Chondrocyte (in vitro differentiated cells): ENCODE data around the gene TMEM119. TPM values are rescaled to one million over a fixed set of nuclear protein-coding genes. Genes with fewer than 3 reads are reported as not detected.

Source experiments
- DNase-seq: peaks from one replicate; pipeline ENCODE4 v3.0.0; 2021; ENCODE audit warnings: mixed read lengths, low spot score
- H3K27ac Mint-ChIP-seq: one replicate; pipeline ENCODE4 v1.8.0; 2021; ENCODE audit warnings: mild to moderate bottlenecking, moderate library complexity, mixed read lengths; ENCODE audit not compliant: unreplicated experiment
- H3K27me3 Mint-ChIP-seq: 2 replicates; pipeline ENCODE4 v1.8.0; 2021; ENCODE audit warnings: low read depth, mixed read lengths
- H3K36me3 Mint-ChIP-seq: 2 replicates; pipeline ENCODE4 v1.8.0; 2021; ENCODE audit warnings: low read depth, mixed read lengths
- H3K4me1 Mint-ChIP-seq: 2 replicates; pipeline ENCODE4 v1.8.0; 2021; ENCODE audit warnings: low read depth, mild to moderate bottlenecking, mixed read lengths
- H3K4me3 Mint-ChIP-seq: one replicate; pipeline ENCODE4 v1.8.0; 2021; ENCODE audit warnings: mild to moderate bottlenecking, moderate library complexity, mixed read lengths; ENCODE audit not compliant: unreplicated experiment
- H3K9me3 Mint-ChIP-seq: 2 replicates; pipeline ENCODE4 v1.8.0; 2021; ENCODE audit warnings: low read depth, mixed read lengths
- CTCF ChIP-seq: fragments of 200-600 bp; sonication (generic); IDR thresholded peaks from 2 replicates; pipeline ENCODE4 v1.5.0; 2021; ENCODE audit warnings: antibody characterized with exemption, mild to moderate bottlenecking, moderate library complexity
- microRNA-seq: library from miRNA; unstranded; fragments of <30 nt; microRNA quantifications from one replicate; pipeline ENCODE4 v1.2.0, GENCODE V29; 2020; ENCODE audit warnings: borderline number of aligned reads
- total RNA-seq: library from RNA; stranded (reverse); gene quantifications from 3 replicates; pipeline ENCODE4 v1.2.1, GENCODE V29; 2021

Gene TMEM119
- total RNA-seq, 1 donor from 2014 or later = 48.3 TPM

- Mint-ChIP-seq H3K9me3 (no peaks in the 10 kb centered on the region), H3K4me1 (peaks cover 27% of the 10 kb centered on the region), H3K27me3 (no peaks in the 10 kb centered on the region), H3K36me3 (peaks cover 17% of the 10 kb centered on the region), H3K27ac (no peak overlapping the region), H3K4me3 (no peak overlapping the region)
- no peak for TF ChIP-seq CTCF
- DNase-seq = no peak
Measured at GRCh38 chr12:108548954-108549521, 48.8 kb downstream of the TMEM119 start.

- Mint-ChIP-seq H3K4me1 (peaks cover 24% of the 10 kb centered on the region), H3K27me3 (no peaks in the 10 kb centered on the region), H3K4me3 (no peak overlapping the region), H3K36me3 (peaks cover 25% of the 10 kb centered on the region), H3K27ac (no peak overlapping the region), H3K9me3 (no peaks in the 10 kb centered on the region)
- no peak for TF ChIP-seq CTCF
- no peak for DNase-seq
Measured at GRCh38 chr12:108547686-108548085, 50.2 kb downstream of the TMEM119 start.

- no peak for TF ChIP-seq CTCF
- H3K27me3 Mint-ChIP-seq = no peaks in the 10 kb centered on the region
- H3K4me1 Mint-ChIP-seq = peaks cover 8% of the 10 kb centered on the region
- H3K27ac Mint-ChIP-seq = no peak overlapping the region
- peaks cover 27% of the 10 kb centered on the region for H3K36me3 Mint-ChIP-seq
- DNase-seq = no peak
- no peak overlapping the region for H3K4me3 Mint-ChIP-seq
- no peaks in the 10 kb centered on the region for H3K9me3 Mint-ChIP-seq
Measured at GRCh38 chr12:108543652-108544051, 54.2 kb downstream of the TMEM119 start.

GRCh38 chr12:108542320-108542719 is 55.6 kb downstream of the TMEM119 start:
- Mint-ChIP-seq H3K36me3 (peaks cover 30% of the 10 kb centered on the region), H3K4me1 (peaks cover 8% of the 10 kb centered on the region)
- TF ChIP-seq CTCF = no peak

More at GRCh38 chr12:108542320-108542719, 55.6 kb downstream of the TMEM119 start:
- Mint-ChIP-seq H3K9me3 (no peaks in the 10 kb centered on the region), H3K27ac (no peak overlapping the region), H3K27me3 (no peaks in the 10 kb centered on the region), H3K4me3 (no peak overlapping the region)
- no peak for DNase-seq

Small RNAs within 50 kb of the gene (microRNA-seq; reads per million reads assigned to microRNA genes)
- gene MIR4496 = not detected

Other genes with a start within 250 kb of the TMEM119 start
- gene FICD, start 82.8 kb downstream of the TMEM119 start, total RNA-seq = 7.8 to 8.4 TPM (median 8.0 TPM) in 3 replicates
- 33.8 to 36.6 TPM (median 34.8 TPM) in 3 replicates for gene SART3, start 36.9 kb downstream of the TMEM119 start, total RNA-seq
- 84.8 to 102 TPM (median 87.8 TPM) in 3 replicates for gene ISCU, start 35.5 kb downstream of the TMEM119 start, total RNA-seq
- 2.2 to 3.2 TPM (median 2.9 TPM) in 3 replicates for gene SELPLG, start 35.8 kb upstream of the TMEM119 start, total RNA-seq
- 266 to 336 TPM (median 325 TPM) in 3 replicates for gene CORO1C, start 133.4 kb upstream of the TMEM119 start, total RNA-seq